ENCODE data around the gene CLEC12A. TPM values are rescaled to one million over a fixed set of nuclear protein-coding genes. Genes with fewer than 3 reads are reported as not detected.

Gene CLEC12A
- total RNA-seq = 1 to 10 TPM in 2 of 6 experiments, under 1 TPM in 4; 0.22 to 2.9 (median 0.99) TPM
- long read RNA-seq = 0 reads

- H3K4me1 ChIP-seq = no peaks in the 10 kb centered on the region
- WGBS (ENCODE audit: insufficient coverage, low coverage, low lambda C conversion rate, missing lambda C conversion rate) = 50% methylated on average over 1 of the region's 1 CpG
- H3K27me3 ChIP-seq = no peaks in the 10 kb centered on the region
- no peaks in the 10 kb centered on the region for H3K9me3 ChIP-seq
- DNase-seq (no peak), ATAC-seq (peak in 1 of 4 donors; percentile 44)
- no peak for TF ChIP-seq POLR2A (IDR thresholded peaks at IDR 0.05)
- no peak for TF ChIP-seq CTCF (IDR thresholded peaks at IDR 0.05)
- no peaks in the 10 kb centered on the region for H3K36me3 ChIP-seq
- H3K4me3 ChIP-seq = no peak within 1 kb of the TSS
- intact Hi-C loops (cut with DNase I) = no loop called here
- H3K27ac ChIP-seq = no peak within 1 kb of the TSS
These were observed at the start of gene CLEC12A for GRCh38 chr12:9971181-9971580. Gene CLEC12A, plus strand, starts transcription at chr12:9971409. Its CDS starts 188 bp downstream, at chr12:9971597.

- Histone ChIP-seq H3K36me3 (no peaks in the 10 kb centered on the region), H3K4me1 (peaks cover 0 to 3% (median 0%) of the 10 kb centered on the region in 4 donors), H3K4me3 (no peak overlapping the region), H3K9me3 (no peaks in the 10 kb centered on the region), H3K27ac (no peak overlapping the region), H3K27me3 (no peaks in the 10 kb centered on the region)
- TF ChIP-seq POLR2A (IDR thresholded peaks at IDR 0.05) (no peak), CTCF (IDR thresholded peaks at IDR 0.05) (no peak)
- no peak for DNase-seq
- ATAC-seq = no peak
- WGBS (ENCODE audit: insufficient coverage, low coverage, low lambda C conversion rate, missing lambda C conversion rate) = 93% methylated on average over 1 of the region's 1 CpG
- intact Hi-C loops (cut with DNase I) = no loop called here
These were observed 48.8 kb upstream of the CLEC12A start for GRCh38 chr12:9922429-9922828.

GRCh38 chr12:9925705-9926393 is 45.4 kb upstream of the CLEC12A start:
- no peaks in the 10 kb centered on the region for H3K27me3 ChIP-seq
- 3% methylated on average over 5 of the region's 5 CpGs for WGBS (ENCODE audit: insufficient coverage, low coverage, low lambda C conversion rate, missing lambda C conversion rate)
- no peaks in the 10 kb centered on the region for H3K36me3 ChIP-seq
- ATAC-seq = peak; percentile 88 to 94 (median 90)
- DNase-seq = no peak
- no peak for TF ChIP-seq POLR2A (IDR thresholded peaks at IDR 0.05)
- peak; percentile 54 to 68 (median 60) for TF ChIP-seq CTCF (IDR thresholded peaks at IDR 0.05)
- intact Hi-C loops (cut with DNase I) = no loop called here
- H3K4me1 ChIP-seq = peaks cover 0 to 3% (median 0%) of the 10 kb centered on the region in 4 donors
- H3K27ac ChIP-seq = no peak overlapping the region
- peak overlapping the region; percentile 11 to 47 (median 15) for H3K4me3 ChIP-seq
- no peaks in the 10 kb centered on the region for H3K9me3 ChIP-seq

- TF ChIP-seq POLR2A (IDR thresholded peaks at IDR 0.05) (no peak), CTCF (IDR thresholded peaks at IDR 0.05) (no peak)
- Histone ChIP-seq H3K36me3 (no peaks in the 10 kb centered on the region), H3K4me3 (no peak overlapping the region), H3K9me3 (no peaks in the 10 kb centered on the region), H3K27me3 (no peaks in the 10 kb centered on the region), H3K27ac (no peak overlapping the region), H3K4me1 (peaks cover 0 to 3% (median 0%) of the 10 kb centered on the region in 4 donors)
- intact Hi-C loops (cut with DNase I) = no loop called here
- WGBS (ENCODE audit: insufficient coverage, low coverage, low lambda C conversion rate, missing lambda C conversion rate) = 53% methylated on average over 3 of the region's 3 CpGs
- ATAC-seq = no peak
- DNase-seq = no peak
These were observed 44.3 kb upstream of the CLEC12A start for GRCh38 chr12:9926876-9927275.
